ENCODE data around the gene ITGB4. TPM values are rescaled to one million over a fixed set of nuclear protein-coding genes. Genes with fewer than 3 reads are reported as not detected.

The ITGB4 gene
- total and polyA plus RNA-seq, 2 of the 13 experiments (the other 11 are each of a cell fraction or from before 2014, with no cell fraction given): 6.9 to 14.5 TPM

- TF ChIP-seq, protein P1, sequence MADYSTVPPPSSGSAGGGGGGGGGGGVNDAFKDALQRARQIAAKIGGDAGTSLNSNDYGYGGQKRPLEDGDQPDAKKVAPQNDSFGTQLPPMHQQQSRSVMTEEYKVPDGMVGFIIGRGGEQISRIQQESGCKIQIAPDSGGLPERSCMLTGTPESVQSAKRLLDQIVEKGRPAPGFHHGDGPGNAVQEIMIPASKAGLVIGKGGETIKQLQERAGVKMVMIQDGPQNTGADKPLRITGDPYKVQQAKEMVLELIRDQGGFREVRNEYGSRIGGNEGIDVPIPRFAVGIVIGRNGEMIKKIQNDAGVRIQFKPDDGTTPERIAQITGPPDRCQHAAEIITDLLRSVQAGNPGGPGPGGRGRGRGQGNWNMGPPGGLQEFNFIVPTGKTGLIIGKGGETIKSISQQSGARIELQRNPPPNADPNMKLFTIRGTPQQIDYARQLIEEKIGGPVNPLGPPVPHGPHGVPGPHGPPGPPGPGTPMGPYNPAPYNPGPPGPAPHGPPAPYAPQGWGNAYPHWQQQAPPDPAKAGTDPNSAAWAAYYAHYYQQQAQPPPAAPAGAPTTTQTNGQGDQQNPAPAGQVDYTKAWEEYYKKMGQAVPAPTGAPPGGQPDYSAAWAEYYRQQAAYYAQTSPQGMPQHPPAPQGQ (CRISPR knock-in tag; IDR thresholded peaks at IDR 0.05; ENCODE audit: borderline replicate concordance): no peak
- TF ChIP-seq PAWR (CRISPR knock-in tag; IDR thresholded peaks at IDR 0.05; ENCODE audit: borderline replicate concordance): no peak
- TF ChIP-seq ZNF749 (CRISPR knock-in tag; IDR thresholded peaks at IDR 0.05; ENCODE audit: borderline replicate concordance): no peak
- no peak for TF ChIP-seq RNF219 (CRISPR knock-in tag; IDR thresholded peaks at IDR 0.05)
- TF ChIP-seq GABPB1 (CRISPR knock-in tag; IDR thresholded peaks at IDR 0.05): peak; percentile 14; the same call in 1 of the 2 replicates
- TF ChIP-seq GABPA (IDR thresholded peaks at IDR 0.05; ENCODE audit: low read depth, low read length): no peak
- no peak for TF ChIP-seq GABPA (CRISPR knock-in tag; IDR thresholded peaks at IDR 0.05; ENCODE audit: low read depth)
- TF ChIP-seq MED8 (CRISPR knock-in tag; IDR thresholded peaks at IDR 0.05; ENCODE audit: insufficient replicate concordance): no peak
- TF ChIP-seq ZNF615 (CRISPR knock-in tag; IDR thresholded peaks at IDR 0.05; ENCODE audit: borderline replicate concordance): no peak
- TF ChIP-seq IRF9 (CRISPR knock-in tag; IDR thresholded peaks at IDR 0.05; ENCODE audit: borderline replicate concordance): no peak
- TF ChIP-seq ZNF20 (CRISPR knock-in tag; IDR thresholded peaks at IDR 0.05): no peak
Measured at GRCh38 chr17:75742337-75742736, 21.1 kb downstream of the ITGB4 start (continued).
